C4-2B (cell line): ENCODE measurements around the gene RTL9.

Source experiments
- ZFX ChIP-seq: fragments of 450-650 bp; IDR thresholded peaks from 2 replicates; pipeline ENCODE4 v1.6.1; 2017
- TF ChIP-seq, protein P1 (sequence below): fragments of 450-650 bp; conservative IDR thresholded peaks from 2 replicates; pipeline ENCODE4 v1.5.1; 2017; ENCODE audit warnings: mild to moderate bottlenecking

DNA sequence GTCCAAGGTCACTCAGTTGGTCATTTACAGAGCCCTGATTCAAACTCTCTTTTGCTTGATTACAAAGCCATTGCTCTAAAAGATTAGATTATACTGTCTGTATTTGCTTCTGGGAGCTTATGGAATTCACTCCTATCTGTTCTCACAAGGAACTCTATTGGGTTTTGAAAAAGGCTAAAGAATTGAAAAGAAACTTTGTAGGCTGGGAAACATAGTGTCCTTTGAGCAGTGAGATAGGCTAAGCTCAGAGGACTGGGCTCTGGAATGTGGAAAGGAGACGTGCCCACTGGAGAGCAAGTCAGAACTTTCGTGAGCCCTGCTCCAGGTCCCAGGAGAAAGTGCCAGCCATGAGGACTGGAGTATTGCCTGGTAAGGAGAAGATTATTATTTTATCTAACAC lies at the start of gene RTL9:
- TF ChIP-seq, protein P1, sequence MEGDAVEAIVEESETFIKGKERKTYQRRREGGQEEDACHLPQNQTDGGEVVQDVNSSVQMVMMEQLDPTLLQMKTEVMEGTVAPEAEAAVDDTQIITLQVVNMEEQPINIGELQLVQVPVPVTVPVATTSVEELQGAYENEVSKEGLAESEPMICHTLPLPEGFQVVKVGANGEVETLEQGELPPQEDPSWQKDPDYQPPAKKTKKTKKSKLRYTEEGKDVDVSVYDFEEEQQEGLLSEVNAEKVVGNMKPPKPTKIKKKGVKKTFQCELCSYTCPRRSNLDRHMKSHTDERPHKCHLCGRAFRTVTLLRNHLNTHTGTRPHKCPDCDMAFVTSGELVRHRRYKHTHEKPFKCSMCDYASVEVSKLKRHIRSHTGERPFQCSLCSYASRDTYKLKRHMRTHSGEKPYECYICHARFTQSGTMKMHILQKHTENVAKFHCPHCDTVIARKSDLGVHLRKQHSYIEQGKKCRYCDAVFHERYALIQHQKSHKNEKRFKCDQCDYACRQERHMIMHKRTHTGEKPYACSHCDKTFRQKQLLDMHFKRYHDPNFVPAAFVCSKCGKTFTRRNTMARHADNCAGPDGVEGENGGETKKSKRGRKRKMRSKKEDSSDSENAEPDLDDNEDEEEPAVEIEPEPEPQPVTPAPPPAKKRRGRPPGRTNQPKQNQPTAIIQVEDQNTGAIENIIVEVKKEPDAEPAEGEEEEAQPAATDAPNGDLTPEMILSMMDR, result no peak
- no peak for TF ChIP-seq ZFX
